Measurements from ENCODE around the gene XRCC5.
"Not testable (repeated sequence)": the region's sequence is repeated elsewhere in the genome, so short reads cannot be mapped to it uniquely, and the experiment has no call there.

DNA sequence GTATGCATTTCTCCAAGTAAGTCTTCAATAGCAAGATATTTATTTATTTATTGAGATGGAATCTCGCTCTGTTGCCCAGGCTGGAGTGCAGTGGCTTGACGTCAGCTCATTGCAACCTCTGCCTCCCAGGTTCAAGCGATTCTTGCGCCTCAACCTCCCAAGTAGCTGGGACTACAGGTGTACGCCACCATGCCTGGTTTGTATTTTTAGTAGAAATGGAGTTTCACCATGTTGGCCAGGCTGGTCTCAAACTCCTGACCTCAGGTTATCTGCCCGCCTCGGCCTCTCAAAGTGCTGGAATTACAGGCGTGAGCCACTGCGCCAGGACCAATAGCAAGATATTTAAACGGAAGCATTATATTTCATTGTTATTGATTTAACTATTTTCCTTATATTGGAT lies 29.1 kb upstream of the XRCC5 start:
- TF ChIP-seq, protein P1, sequence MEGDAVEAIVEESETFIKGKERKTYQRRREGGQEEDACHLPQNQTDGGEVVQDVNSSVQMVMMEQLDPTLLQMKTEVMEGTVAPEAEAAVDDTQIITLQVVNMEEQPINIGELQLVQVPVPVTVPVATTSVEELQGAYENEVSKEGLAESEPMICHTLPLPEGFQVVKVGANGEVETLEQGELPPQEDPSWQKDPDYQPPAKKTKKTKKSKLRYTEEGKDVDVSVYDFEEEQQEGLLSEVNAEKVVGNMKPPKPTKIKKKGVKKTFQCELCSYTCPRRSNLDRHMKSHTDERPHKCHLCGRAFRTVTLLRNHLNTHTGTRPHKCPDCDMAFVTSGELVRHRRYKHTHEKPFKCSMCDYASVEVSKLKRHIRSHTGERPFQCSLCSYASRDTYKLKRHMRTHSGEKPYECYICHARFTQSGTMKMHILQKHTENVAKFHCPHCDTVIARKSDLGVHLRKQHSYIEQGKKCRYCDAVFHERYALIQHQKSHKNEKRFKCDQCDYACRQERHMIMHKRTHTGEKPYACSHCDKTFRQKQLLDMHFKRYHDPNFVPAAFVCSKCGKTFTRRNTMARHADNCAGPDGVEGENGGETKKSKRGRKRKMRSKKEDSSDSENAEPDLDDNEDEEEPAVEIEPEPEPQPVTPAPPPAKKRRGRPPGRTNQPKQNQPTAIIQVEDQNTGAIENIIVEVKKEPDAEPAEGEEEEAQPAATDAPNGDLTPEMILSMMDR (IDR thresholded peaks at IDR 0.05), result not testable (repeated sequence)
- TF ChIP-seq ZFX (IDR thresholded peaks at IDR 0.05; ENCODE audit: borderline replicate concordance), result not testable (repeated sequence)
